Esophagus muscularis mucosa (tissue), 3 donors: ENCODE data around the gene LRRC8D.

ENCODE experiments used
- CTCF ChIP-seq, 3 experiments: fragments of 200-600 bp in 2 of 3; fragments of 450-650 bp in 1 of 3; sonication (generic) in 2 of 3; IDR thresholded peaks; one replicate each; pipeline ENCODE4 v1.5.1; 2017 to 2019; ENCODE audit warnings: antibody characterized with exemption in 3 of 3, mild to moderate bottlenecking in 2 of 3, moderate library complexity in 1 of 3
- POLR2A ChIP-seq: fragments of 450-650 bp; IDR thresholded peaks from one replicate; pipeline ENCODE4 v1.6.1; 2017; ENCODE audit warnings: antibody characterized with exemption, moderate library complexity, mild to moderate bottlenecking, low read depth

GRCh38 chr1:89938171-89939055 is 117.6 kb downstream of the LRRC8D start:
- TF ChIP-seq POLR2A, result no peak
- no peak for TF ChIP-seq CTCF (IDR thresholded peaks at IDR 0.05)
